ENCODE results near the gene CORO1C. TPM values are rescaled to one million over a fixed set of nuclear protein-coding genes. Genes with fewer than 3 reads are reported as not detected.

The CORO1C gene
- total RNA-seq, result 194 and 233 TPM in 2 replicates

DNA sequence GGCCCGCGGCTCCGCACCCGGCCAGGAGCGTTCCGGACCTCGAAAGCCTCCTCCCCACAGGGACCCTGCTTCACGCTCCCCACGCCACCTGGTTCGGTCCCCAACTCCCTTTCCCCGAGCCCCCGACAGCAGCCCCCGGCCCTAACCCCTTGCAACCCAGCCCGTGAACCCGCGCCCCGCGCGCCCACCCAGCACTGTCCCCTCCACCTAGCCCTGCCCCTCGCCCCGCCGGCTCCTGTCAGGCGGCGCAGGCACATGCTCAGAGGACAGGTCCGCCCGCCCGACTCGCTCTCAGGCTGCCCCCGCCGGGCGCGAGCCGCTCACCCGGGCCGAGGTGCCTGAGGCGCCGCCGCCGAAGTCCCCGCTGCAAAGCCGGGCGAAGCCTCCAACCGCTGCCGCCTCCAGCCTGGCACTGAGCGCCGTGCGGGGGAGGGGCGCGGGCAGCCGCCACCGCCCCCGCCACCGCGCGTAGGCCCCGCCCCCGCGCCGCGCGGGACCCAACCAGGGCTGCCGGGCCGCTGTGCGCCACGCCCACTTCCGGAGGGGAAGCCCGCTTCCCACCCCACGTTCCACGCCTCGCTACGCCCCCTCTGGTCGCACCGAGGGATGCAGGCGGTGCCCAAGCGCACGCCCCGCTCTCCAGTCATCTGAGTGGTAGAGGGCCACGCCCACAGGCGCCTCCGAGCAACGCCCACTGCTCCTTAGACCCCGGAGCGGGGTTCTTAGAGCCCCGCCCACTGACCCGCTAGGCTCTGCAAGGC is at the start of gene CORO1C:
CORO1C (minus strand) TSS at position 414 of the 761 bp plus-strand sequence. CDS start 30,200 bp downstream, outside the sequence.

DNA sequence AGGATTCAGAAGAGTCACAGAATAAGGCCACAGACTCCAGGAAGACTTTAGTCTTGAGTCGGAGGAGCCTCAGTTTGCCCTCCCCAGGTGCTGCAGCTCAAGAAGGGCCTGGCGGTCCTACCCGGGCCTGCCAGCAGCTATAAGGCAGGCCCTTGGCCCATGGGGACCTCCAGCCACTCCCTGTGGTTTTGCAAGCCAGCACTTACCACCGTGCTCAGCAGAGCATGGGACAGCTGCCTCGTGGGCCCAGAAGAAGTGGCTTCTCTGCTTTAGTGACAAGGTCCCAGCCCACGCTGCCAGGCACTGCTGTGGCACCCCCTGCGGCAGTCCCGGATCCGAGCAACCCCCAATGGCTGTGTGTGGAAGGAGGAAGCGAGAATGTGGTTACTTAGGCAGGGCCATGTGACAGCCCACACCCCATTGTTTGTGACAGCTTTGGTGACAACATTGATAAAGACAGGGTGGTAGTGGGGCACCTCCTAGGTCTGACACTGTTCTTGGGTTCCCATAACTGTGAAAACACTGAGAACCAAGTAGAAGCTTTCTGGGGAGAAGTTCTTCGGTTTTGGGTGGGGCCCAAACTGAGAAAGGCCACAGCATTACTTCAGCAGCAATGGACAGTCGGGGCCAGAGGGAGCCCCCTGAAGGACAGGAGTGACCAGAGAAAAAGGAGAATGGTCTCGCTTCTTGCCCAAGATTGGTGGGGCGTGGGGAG is 97.6 kb downstream of the CORO1C start, which contains the start of gene SELPLG:
SELPLG (minus strand) TSS at position 361 of the 715 bp plus-strand sequence. CDS start 9,587 bp downstream, outside the sequence.

DNA sequence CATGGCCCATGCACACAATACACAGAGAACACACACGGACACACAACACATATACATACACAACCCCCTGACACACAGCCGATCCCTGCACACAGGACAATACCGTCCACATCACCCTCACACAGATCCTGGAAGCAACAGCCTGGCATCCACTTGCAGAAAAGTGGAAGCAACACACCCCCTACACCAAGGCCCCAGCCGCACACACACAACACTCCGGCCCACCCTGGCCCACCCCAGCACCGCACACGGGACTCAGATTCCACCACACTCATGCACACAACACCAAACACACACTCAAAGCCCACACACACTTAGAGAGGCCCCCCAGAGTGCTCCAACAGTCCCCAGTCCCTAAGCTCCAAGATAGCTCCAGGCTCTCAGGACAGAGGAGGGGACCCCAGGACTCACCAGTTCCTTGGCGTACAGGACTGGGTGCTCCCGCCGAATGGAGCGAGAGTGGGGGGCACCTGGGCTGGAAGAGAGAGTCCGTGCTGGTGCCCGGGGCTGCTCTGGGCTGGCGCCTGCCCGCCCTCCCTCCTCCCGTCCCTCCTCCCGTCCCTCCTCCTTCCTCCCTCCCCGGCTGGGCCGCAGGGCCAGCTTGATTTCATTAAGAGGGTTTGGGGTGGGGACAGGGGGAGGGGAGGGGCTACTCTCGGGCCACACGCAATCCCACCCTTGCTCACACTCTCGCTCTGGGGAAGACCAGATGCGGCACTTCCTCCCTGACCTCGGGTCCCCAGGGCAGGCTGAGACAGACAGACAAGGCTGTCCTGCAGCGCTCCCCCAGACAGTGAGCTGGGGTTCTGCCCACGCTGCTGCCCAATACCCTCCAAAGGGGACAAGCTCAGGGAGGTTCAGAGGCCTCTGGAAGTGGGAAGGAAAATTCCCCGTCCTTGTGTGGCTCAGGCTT is 133.5 kb downstream of the CORO1C start, which contains the start of gene TMEM119:
TMEM119 (minus strand) TSS at position 526 of the 913 bp plus-strand sequence. CDS start 5,701 bp downstream, outside the sequence.

Other genes with a start within 250 kb of the CORO1C start
- 4.9 and 5.3 TPM in 2 replicates for gene FICD, start 216.2 kb downstream of the CORO1C start, total RNA-seq
- 41.6 and 69.6 TPM in 2 replicates for gene SART3, start 170.3 kb downstream of the CORO1C start, total RNA-seq
- gene ISCU, start 168.9 kb downstream of the CORO1C start, total RNA-seq, result 95.5 and 117 TPM in 2 replicates
- gene TMEM119, start 133.4 kb downstream of the CORO1C start, total RNA-seq, result 0.32 and 0.76 TPM in 2 replicates
- gene SELPLG, start 97.6 kb downstream of the CORO1C start, total RNA-seq, result 0.61 TPM in 1 of 2 replicates, not detected in the other
- gene SSH1, start 126.1 kb upstream of the CORO1C start, total RNA-seq, result 6.8 and 12.3 TPM in 2 replicates
- gene DAO, start 148.6 kb upstream of the CORO1C start, total RNA-seq, result not detected in 2 replicates